Panc1 (cell line): ENCODE results near the gene DPYSL5. TPM values are rescaled to one million over a fixed set of nuclear protein-coding genes. Genes with fewer than 3 reads are reported as not detected.

ENCODE experiments used
- ATAC-seq: fragments of 200-7000 bp; cut with Tn5 transposase; 2 replicates; pipeline ENCODE4 v1.9.1; 2020; ENCODE audit warnings: mild to moderate bottlenecking, moderate library complexity
- BruUV-seq: library from RNA; stranded (reverse); fragments of 400-500 nt; replicated peaks from 2 replicates; lab custom pipeline; 2021; lab: Mats Ljungman, UMichigan
- CTCF ChIA-PET: fragments of 300-600 bp; sonication (Branson Sonifier 250); formaldehyde crosslinking; loops from one replicate; lab custom pipeline; 2022; ENCODE audit warnings: antibody characterized with exemption; lab: Charles Lee
- POLR2A ChIA-PET: fragments of 300-600 bp; sonication (Branson Sonifier 250); formaldehyde crosslinking; loops from one replicate; lab custom pipeline; 2022; ENCODE audit warnings: antibody characterized with exemption; lab: Charles Lee
- DNase-seq: peaks from one replicate; pipeline ENCODE4 v3.0.0-alpha.2; 2010; ENCODE audit warnings: low read depth, low spot score
- H3K27ac ChIP-seq: 2 replicates; pipeline ENCODE4 v1.5.1; 2011; ENCODE audit warnings: mild to moderate bottlenecking, low read length, inconsistent platforms
- H3K27me3 ChIP-seq: fragments of 200-500 bp; sonication (Bioruptor generic); 2 replicates; pipeline ENCODE4 v1.6.0; 2014; ENCODE audit warnings: low read length, inconsistent platforms; ENCODE audit not compliant: control insufficient read depth, insufficient read depth
- H3K36me3 ChIP-seq: fragments of 200-500 bp; sonication (Bioruptor generic); 2 replicates; pipeline ENCODE4 v1.5.1; 2014; ENCODE audit warnings: inconsistent platforms, mild to moderate bottlenecking, low read length, moderate library complexity; ENCODE audit not compliant: control insufficient read depth, insufficient read depth
- H3K4me1 ChIP-seq: 2 replicates; pipeline ENCODE4 v1.5.1; 2011; ENCODE audit warnings: inconsistent platforms, mild to moderate bottlenecking, low read length, moderate library complexity; ENCODE audit not compliant: control insufficient read depth, insufficient read depth
- H3K4me3 ChIP-seq, 2 experiments: 2 replicates each; pipeline ENCODE4 v1.5.1; 2011 to 2012; ENCODE audit warnings: low read depth in 2 of 2, low read length in 2 of 2, mild to moderate bottlenecking in 2 of 2, inconsistent platforms in 1 of 2, moderate library complexity in 1 of 2
- H3K9me3 ChIP-seq: fragments of 200-500 bp; sonication (Bioruptor generic); 2 replicates; pipeline ENCODE4 v1.5.1; 2014; ENCODE audit warnings: low read depth, mild to moderate bottlenecking, inconsistent platforms, low read length, moderate library complexity; ENCODE audit not compliant: control insufficient read depth, insufficient read depth
- POLR2AphosphoS5 ChIP-seq: IDR thresholded peaks from 2 replicates; pipeline ENCODE4 v1.6.1; 2012; ENCODE audit warnings: mild to moderate bottlenecking, low read depth, low read length, moderate library complexity
- SIN3A ChIP-seq: IDR thresholded peaks from 2 replicates; pipeline ENCODE4 v1.6.1; 2012; ENCODE audit warnings: low read depth, mild to moderate bottlenecking, low read length, moderate library complexity, borderline replicate concordance; ENCODE audit not compliant: insufficient read depth
- TCF7L2 ChIP-seq: IDR thresholded peaks from 2 replicates; pipeline ENCODE4 v1.6.1; 2011; ENCODE audit warnings: mild to moderate bottlenecking, low read depth, low read length, inconsistent platforms
- in situ Hi-C: cut with HindIII; loops from 2 replicates; pipeline ENCODE4 v1.10.0; 2016; ENCODE audit warnings: low sequenced_read_pairs, low pct_unique_long_range_greater_than_20kb
- intact Hi-C: fragments of 100-400 bp; cut with micrococcal nuclease; formaldehyde crosslinking; loops from one replicate; pipeline ENCODE4 v1.10.0; 2022; ENCODE audit not compliant: unreplicated experiment
- total RNA-seq: library from RNA; stranded (reverse); gene quantifications from one replicate; pipeline ENCODE4 v1.2.1, GENCODE V29; 2021; ENCODE audit not compliant: unreplicated experiment
- TF ChIP-seq, protein P1 (sequence below): fragments of 450-650 bp; IDR thresholded peaks from 2 replicates; pipeline ENCODE4 v1.5.1; 2017; ENCODE audit warnings: mild to moderate bottlenecking
- TF ChIP-seq, protein P2 (sequence below), 2 experiments: IDR thresholded peaks; 2 replicates each; pipeline ENCODE4 v1.6.1; 2011 to 2012; ENCODE audit warnings: low read depth in 2 of 2, control low read depth in 1 of 2, low read length in 1 of 2, mild to moderate bottlenecking in 1 of 2, moderate library complexity in 1 of 2; ENCODE audit not compliant: insufficient read depth in 1 of 2

Gene DPYSL5
- total RNA-seq, 1 experiment from 2014 or later, result 0.31 TPM

DNA sequence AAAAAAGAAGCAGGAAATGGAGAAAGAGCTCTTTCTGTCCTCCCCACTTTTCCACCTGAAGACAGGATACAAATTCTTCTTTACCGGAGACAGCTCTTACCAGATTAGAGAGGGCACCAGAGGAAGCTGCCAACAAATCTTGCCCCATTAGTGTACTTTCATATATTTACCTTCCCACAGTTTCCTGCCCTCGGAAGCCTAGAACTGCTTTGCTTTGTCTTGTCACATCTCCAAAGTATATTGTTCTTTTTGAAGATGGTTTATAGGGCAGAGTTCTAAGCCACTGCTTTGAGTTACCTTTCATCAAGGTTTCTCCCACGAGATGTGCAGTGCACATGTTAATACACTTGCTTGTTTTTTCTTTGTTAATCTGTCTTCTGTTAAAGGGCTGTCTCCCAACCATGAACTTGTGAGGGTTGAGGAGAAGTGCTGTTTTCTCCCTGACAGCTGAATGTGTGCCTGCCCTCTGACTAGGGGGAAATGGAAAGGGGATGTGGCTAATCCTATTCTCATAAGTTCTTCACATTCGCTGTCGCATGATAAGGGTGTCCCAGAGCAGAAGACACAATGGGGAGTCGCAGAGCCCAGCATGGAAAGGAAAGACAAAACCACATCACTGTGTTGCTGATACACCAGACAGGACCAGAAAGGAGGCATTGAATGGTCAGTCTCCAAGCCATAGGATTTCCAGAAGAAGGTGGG, 37.9 kb upstream of the DPYSL5 start:
- H3K27ac ChIP-seq, result no peak overlapping the region
- TF ChIP-seq POLR2AphosphoS5, result no peak
- TF ChIP-seq TCF7L2, result no peak
- TF ChIP-seq, protein P1, sequence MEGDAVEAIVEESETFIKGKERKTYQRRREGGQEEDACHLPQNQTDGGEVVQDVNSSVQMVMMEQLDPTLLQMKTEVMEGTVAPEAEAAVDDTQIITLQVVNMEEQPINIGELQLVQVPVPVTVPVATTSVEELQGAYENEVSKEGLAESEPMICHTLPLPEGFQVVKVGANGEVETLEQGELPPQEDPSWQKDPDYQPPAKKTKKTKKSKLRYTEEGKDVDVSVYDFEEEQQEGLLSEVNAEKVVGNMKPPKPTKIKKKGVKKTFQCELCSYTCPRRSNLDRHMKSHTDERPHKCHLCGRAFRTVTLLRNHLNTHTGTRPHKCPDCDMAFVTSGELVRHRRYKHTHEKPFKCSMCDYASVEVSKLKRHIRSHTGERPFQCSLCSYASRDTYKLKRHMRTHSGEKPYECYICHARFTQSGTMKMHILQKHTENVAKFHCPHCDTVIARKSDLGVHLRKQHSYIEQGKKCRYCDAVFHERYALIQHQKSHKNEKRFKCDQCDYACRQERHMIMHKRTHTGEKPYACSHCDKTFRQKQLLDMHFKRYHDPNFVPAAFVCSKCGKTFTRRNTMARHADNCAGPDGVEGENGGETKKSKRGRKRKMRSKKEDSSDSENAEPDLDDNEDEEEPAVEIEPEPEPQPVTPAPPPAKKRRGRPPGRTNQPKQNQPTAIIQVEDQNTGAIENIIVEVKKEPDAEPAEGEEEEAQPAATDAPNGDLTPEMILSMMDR, result no peak
- no peak for TF ChIP-seq SIN3A
- TF ChIP-seq, protein P2, sequence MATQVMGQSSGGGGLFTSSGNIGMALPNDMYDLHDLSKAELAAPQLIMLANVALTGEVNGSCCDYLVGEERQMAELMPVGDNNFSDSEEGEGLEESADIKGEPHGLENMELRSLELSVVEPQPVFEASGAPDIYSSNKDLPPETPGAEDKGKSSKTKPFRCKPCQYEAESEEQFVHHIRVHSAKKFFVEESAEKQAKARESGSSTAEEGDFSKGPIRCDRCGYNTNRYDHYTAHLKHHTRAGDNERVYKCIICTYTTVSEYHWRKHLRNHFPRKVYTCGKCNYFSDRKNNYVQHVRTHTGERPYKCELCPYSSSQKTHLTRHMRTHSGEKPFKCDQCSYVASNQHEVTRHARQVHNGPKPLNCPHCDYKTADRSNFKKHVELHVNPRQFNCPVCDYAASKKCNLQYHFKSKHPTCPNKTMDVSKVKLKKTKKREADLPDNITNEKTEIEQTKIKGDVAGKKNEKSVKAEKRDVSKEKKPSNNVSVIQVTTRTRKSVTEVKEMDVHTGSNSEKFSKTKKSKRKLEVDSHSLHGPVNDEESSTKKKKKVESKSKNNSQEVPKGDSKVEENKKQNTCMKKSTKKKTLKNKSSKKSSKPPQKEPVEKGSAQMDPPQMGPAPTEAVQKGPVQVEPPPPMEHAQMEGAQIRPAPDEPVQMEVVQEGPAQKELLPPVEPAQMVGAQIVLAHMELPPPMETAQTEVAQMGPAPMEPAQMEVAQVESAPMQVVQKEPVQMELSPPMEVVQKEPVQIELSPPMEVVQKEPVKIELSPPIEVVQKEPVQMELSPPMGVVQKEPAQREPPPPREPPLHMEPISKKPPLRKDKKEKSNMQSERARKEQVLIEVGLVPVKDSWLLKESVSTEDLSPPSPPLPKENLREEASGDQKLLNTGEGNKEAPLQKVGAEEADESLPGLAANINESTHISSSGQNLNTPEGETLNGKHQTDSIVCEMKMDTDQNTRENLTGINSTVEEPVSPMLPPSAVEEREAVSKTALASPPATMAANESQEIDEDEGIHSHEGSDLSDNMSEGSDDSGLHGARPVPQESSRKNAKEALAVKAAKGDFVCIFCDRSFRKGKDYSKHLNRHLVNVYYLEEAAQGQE (IDR thresholded peaks at IDR 0.05; ENCODE audit: insufficient read depth in 1 of 2, low read depth in 2 of 2, low read length in 1 of 2), result no peak
- BruUV-seq, result no TSS peak
- in situ Hi-C loops, result no loop called here
- H3K27me3 ChIP-seq, result no peaks in the 10 kb centered on the region
- H3K36me3 ChIP-seq, result no peaks in the 10 kb centered on the region
- intact Hi-C loops, result no loop called here
- H3K9me3 ChIP-seq, result no peaks in the 10 kb centered on the region
- ChIA-PET POLR2A (no interaction called here), CTCF (interaction anchor here (0.6 kb wide), 2 partner anchors 192 to 453 kb away, joined by 3 to 8 read pairs; no protein-coding TSS in a partner anchor)
- no peak for DNase-seq
- H3K4me3 ChIP-seq, result no peak overlapping the region
- ATAC-seq, result no peak
- H3K4me1 ChIP-seq, result no peaks in the 10 kb centered on the region

DNA sequence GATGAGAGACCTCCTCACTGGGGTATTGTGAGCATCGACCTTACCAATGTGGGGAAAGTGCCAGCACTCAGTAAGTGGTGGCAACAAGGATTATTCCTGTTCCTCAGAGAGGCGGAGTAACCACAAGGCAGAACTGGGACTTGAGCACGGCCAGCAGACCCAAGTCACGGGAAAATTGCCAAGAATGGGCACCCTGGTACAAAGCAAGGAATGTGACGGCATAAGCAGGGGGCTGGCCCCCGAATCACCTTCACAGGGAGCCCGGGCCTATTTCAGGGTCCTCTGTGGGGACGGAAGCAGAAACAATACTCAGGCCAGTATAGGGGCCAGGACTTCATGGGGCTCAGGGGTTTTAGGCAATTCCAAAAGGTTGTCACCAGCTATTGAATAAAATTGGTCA, 36.7 kb upstream of the DPYSL5 start:
- intact Hi-C loops, result no loop called here
- BruUV-seq, result no TSS peak
- CTCF ChIA-PET, result no interaction called here

More for the DNA sequence above, 36.7 kb upstream of the DPYSL5 start:
- DNase-seq (no peak), ATAC-seq (no peak)
- Histone ChIP-seq H3K9me3 (no peaks in the 10 kb centered on the region), H3K27ac (no peak overlapping the region), H3K4me3 (no peak overlapping the region), H3K4me1 (no peaks in the 10 kb centered on the region), H3K27me3 (no peaks in the 10 kb centered on the region), H3K36me3 (no peaks in the 10 kb centered on the region)
- in situ Hi-C loops, result no loop called here
- POLR2A ChIA-PET, result no interaction called here
- TF ChIP-seq SIN3A (no peak), TCF7L2 (no peak), POLR2AphosphoS5 (no peak)
- TF ChIP-seq, protein P2 (IDR thresholded peaks at IDR 0.05; ENCODE audit: insufficient read depth in 1 of 2, low read depth in 2 of 2, low read length in 1 of 2), result no peak
- TF ChIP-seq, protein P1, result no peak
